CD14-positive monocyte (primary cell): ENCODE measurements around the gene CDC42BPB. TPM values are rescaled to one million over a fixed set of nuclear protein-coding genes. Genes with fewer than 3 reads are reported as not detected.

Experiments
- DNase-seq, 3 donors: peaks; one replicate each; pipeline ENCODE4 v3.0.0-alpha.2; 2011 to 2022
- H2AFZ ChIP-seq: 2 replicates; pipeline ENCODE4 v1.6.0; 2012; ENCODE audit warnings: mild to moderate bottlenecking, low read depth, low read length, inconsistent platforms; ENCODE audit not compliant: insufficient read depth, poor library complexity, severe bottlenecking
- H3K27ac ChIP-seq, 2 donors: 1 replicate in 1 of 2; 2 replicates in 1 of 2; pipeline ENCODE4 v1.5.1; 2012 to 2013; ENCODE audit warnings: low read length in 2 of 2, control low read depth in 1 of 2, inconsistent platforms in 1 of 2, low read depth in 1 of 2, mild to moderate bottlenecking in 1 of 2
- H3K27me3 ChIP-seq, 2 donors: one replicate each; pipeline versions ENCODE4 v1.6.0 to v1.6.1; 2011 to 2013; ENCODE audit warnings: low read length in 2 of 2; ENCODE audit not compliant: control insufficient read depth in 2 of 2, insufficient read depth in 2 of 2
- H3K36me3 ChIP-seq, 2 donors: replicated peaks in 1 of 2; 1 replicate in 1 of 2; 2 replicates in 1 of 2; pipeline versions ENCODE4 v1.5.1 to v1.6.1; 2012 to 2013; ENCODE audit warnings: low read length in 2 of 2, control low read depth in 1 of 2, inconsistent platforms in 1 of 2, mild to moderate bottlenecking in 1 of 2; ENCODE audit not compliant: insufficient read depth in 2 of 2, control insufficient read depth in 1 of 2
- H3K4me1 ChIP-seq, 2 donors: 1 replicate in 1 of 2; 2 replicates in 1 of 2; pipeline versions ENCODE4 v1.5.1 to v1.6.1; 2012 to 2013; ENCODE audit warnings: low read length in 2 of 2, control low read depth in 1 of 2, inconsistent platforms in 1 of 2, mild to moderate bottlenecking in 1 of 2, moderate library complexity in 1 of 2; ENCODE audit not compliant: insufficient read depth in 2 of 2, control insufficient read depth in 1 of 2
- H3K4me2 ChIP-seq: replicated peaks from 2 replicates; pipeline ENCODE3; 2012; ENCODE audit warnings: low read length, moderate library complexity, mild to moderate bottlenecking; ENCODE audit not compliant: poor library complexity, severe bottlenecking; ENCODE audit errors: extremely low read depth
- H3K4me3 ChIP-seq, 3 experiments: fragments of 200-600 bp in 1 of 3; sonication (generic) in 1 of 3; replicated peaks in 1 of 3; 1 replicate in 2 of 3; 2 replicates in 1 of 3; pipeline ENCODE4 v1.5.1; 2011 to 2013; ENCODE audit warnings: low read length in 3 of 3, mild to moderate bottlenecking in 3 of 3, control low read depth in 2 of 3, low read depth in 2 of 3, inconsistent platforms in 1 of 3, moderate library complexity in 1 of 3
- H3K79me2 ChIP-seq: 2 replicates; pipeline ENCODE4 v1.6.0; 2012; ENCODE audit warnings: mild to moderate bottlenecking, control low read depth, inconsistent platforms, low read length, moderate library complexity; ENCODE audit not compliant: insufficient read depth
- H3K9ac ChIP-seq: 2 replicates; pipeline ENCODE4 v1.6.0; 2017; ENCODE audit warnings: low read length, mild to moderate bottlenecking; ENCODE audit not compliant: insufficient read depth, poor library complexity, severe bottlenecking
- H3K9me3 ChIP-seq, 2 donors: replicated peaks in 1 of 2; 1 replicate in 1 of 2; 2 replicates in 1 of 2; pipeline versions ENCODE4 v1.5.1 to v1.6.1; 2012 to 2013; ENCODE audit warnings: low read length in 2 of 2, control low read depth in 1 of 2; ENCODE audit not compliant: control insufficient read depth in 1 of 2, insufficient read depth in 1 of 2
- H4K20me1 ChIP-seq: 2 replicates; pipeline ENCODE4 v1.6.0; 2012; ENCODE audit warnings: mild to moderate bottlenecking, low read length, control low read depth, moderate library complexity; ENCODE audit not compliant: insufficient read depth
- H3K27ac Mint-ChIP-seq, 7 donors: one replicate each; pipeline ENCODE4 v1.8.0; 2020; ENCODE audit warnings: mild to moderate bottlenecking in 7 of 7, mixed read lengths in 7 of 7, moderate library complexity in 6 of 7, inconsistent platforms in 2 of 7
- H3K27me3 Mint-ChIP-seq, 3 donors: one replicate each; pipeline ENCODE4 v1.8.0; 2021 to 2022; ENCODE audit warnings: low read depth in 3 of 3, mild to moderate bottlenecking in 3 of 3, mixed read lengths in 3 of 3, moderate library complexity in 3 of 3, inconsistent platforms in 1 of 3
- H3K36me3 Mint-ChIP-seq, 2 donors: one replicate each; pipeline ENCODE4 v1.8.0; 2020; ENCODE audit warnings: mixed read lengths in 2 of 2, inconsistent platforms in 1 of 2, mild to moderate bottlenecking in 1 of 2
- H3K4me1 Mint-ChIP-seq: one replicate; pipeline ENCODE4 v1.8.0; 2020; ENCODE audit warnings: mild to moderate bottlenecking, mixed read lengths
- H3K4me3 Mint-ChIP-seq, 2 donors: one replicate each; pipeline ENCODE4 v1.8.0; 2020; ENCODE audit warnings: mild to moderate bottlenecking in 2 of 2, mixed read lengths in 2 of 2, moderate library complexity in 1 of 2
- H3K9me3 Mint-ChIP-seq, 7 donors: one replicate each; pipeline ENCODE4 v1.8.0; 2020 to 2022; ENCODE audit warnings: mixed read lengths in 7 of 7, mild to moderate bottlenecking in 6 of 7, moderate library complexity in 6 of 7, inconsistent platforms in 2 of 7
- WGBS: methylation state at CpG from one replicate; pipeline ENCODE4 v1.1.5; 2013; ENCODE audit warnings: missing lambda C conversion rate; ENCODE audit not compliant: insufficient coverage; 5-methylcytosine and 5-hydroxymethylcytosine counted together
- intact Hi-C, 2 donors: fragments of 100-400 bp; cut with micrococcal nuclease; formaldehyde crosslinking; loops; one replicate each; pipeline versions ENCODE4 v1.15.0 to v1.15.1; 2023
- polyA plus RNA-seq, 3 donors: library from polyadenylated mRNA; depleted of rRNA in 1 of 3; unstranded in 2 of 3; stranded (reverse) in 1 of 3; fragments of 300-500 nt in 2 of 3; fragments of >200 nt in 1 of 3; fragmentation: Illumina TruSeq in 2 of 3; gene quantifications; 1 replicate in 2 of 3; 2 replicates in 1 of 3; pipeline ENCODE4 v1.2.3, GENCODE V29; 2012 to 2021
- TF ChIP-seq, protein P1 (sequence below): fragments of 200-600 bp; IDR thresholded peaks from one replicate; pipeline ENCODE4 v1.8.0; 2022; ENCODE audit warnings: antibody characterized with exemption, mild to moderate bottlenecking

CDC42BPB gene
- polyA plus RNA-seq, 3 donors = 0.25 to 19.0 (median 0.60) TPM

- no peak overlapping the region for H3K4me2 ChIP-seq
- H3K27ac ChIP-seq = no peak overlapping the region
- H4K20me1 ChIP-seq = no peaks in the 10 kb centered on the region
- DNase-seq = no peak
- no peak overlapping the region for H3K9ac ChIP-seq
- no peaks in the 10 kb centered on the region for H3K36me3 ChIP-seq
- no peak overlapping the region for H2AFZ ChIP-seq
- WGBS = no CpG with 5 or more reads among the region's 12 CpGs
- intact Hi-C loops = no loop called here
- no peaks in the 10 kb centered on the region for H3K9me3 ChIP-seq
- Mint-ChIP-seq H3K27me3 (peaks cover 26 to 38% (median 35%) of the 10 kb centered on the region in 3 donors), H3K4me3 (no peak overlapping the region), H3K27ac (no peak overlapping the region), H3K36me3 (no peaks in the 10 kb centered on the region), H3K9me3 (peaks cover 0 to 2% (median 0%) of the 10 kb centered on the region in 7 donors), H3K4me1 (peaks cover 5% of the 10 kb centered on the region)
- H3K79me2 ChIP-seq = no peaks in the 10 kb centered on the region
- H3K27me3 ChIP-seq = peaks cover under 1 to 16% of the 10 kb centered on the region in 2 donors
- TF ChIP-seq, protein P1, sequence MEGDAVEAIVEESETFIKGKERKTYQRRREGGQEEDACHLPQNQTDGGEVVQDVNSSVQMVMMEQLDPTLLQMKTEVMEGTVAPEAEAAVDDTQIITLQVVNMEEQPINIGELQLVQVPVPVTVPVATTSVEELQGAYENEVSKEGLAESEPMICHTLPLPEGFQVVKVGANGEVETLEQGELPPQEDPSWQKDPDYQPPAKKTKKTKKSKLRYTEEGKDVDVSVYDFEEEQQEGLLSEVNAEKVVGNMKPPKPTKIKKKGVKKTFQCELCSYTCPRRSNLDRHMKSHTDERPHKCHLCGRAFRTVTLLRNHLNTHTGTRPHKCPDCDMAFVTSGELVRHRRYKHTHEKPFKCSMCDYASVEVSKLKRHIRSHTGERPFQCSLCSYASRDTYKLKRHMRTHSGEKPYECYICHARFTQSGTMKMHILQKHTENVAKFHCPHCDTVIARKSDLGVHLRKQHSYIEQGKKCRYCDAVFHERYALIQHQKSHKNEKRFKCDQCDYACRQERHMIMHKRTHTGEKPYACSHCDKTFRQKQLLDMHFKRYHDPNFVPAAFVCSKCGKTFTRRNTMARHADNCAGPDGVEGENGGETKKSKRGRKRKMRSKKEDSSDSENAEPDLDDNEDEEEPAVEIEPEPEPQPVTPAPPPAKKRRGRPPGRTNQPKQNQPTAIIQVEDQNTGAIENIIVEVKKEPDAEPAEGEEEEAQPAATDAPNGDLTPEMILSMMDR = no peak
- no peak overlapping the region for H3K4me3 ChIP-seq
- H3K4me1 ChIP-seq = no peaks in the 10 kb centered on the region
Observed at GRCh38 chr14:103064978-103065377, 7.6 kb upstream of the CDC42BPB start.

- Mint-ChIP-seq H3K9me3 (peaks cover 0 to 2% (median 0%) of the 10 kb centered on the region in 7 donors), H3K4me3 (no peak overlapping the region), H3K4me1 (peaks cover 5% of the 10 kb centered on the region), H3K27me3 (peaks cover 31 to 43% (median 40%) of the 10 kb centered on the region in 3 donors), H3K36me3 (no peaks in the 10 kb centered on the region), H3K27ac (no peak overlapping the region)
- peaks cover 4 to 21% of the 10 kb centered on the region in 2 donors for H3K27me3 ChIP-seq
- H3K9ac ChIP-seq = no peak overlapping the region
- H3K79me2 ChIP-seq = no peaks in the 10 kb centered on the region
- no peak overlapping the region for H3K27ac ChIP-seq
- H3K9me3 ChIP-seq = no peaks in the 10 kb centered on the region
- H3K4me3 ChIP-seq = no peak overlapping the region
- no peak overlapping the region for H3K4me2 ChIP-seq
- no peaks in the 10 kb centered on the region for H3K4me1 ChIP-seq
- H4K20me1 ChIP-seq = no peaks in the 10 kb centered on the region
- no CpG with 5 or more reads among the region's 4 CpGs for WGBS
- H3K36me3 ChIP-seq = no peaks in the 10 kb centered on the region
- TF ChIP-seq, protein P1 = no peak
- no peak for DNase-seq
- H2AFZ ChIP-seq = no peak overlapping the region
- intact Hi-C loops = no loop called here
Observed at GRCh38 chr14:103064436-103064835, 7.1 kb upstream of the CDC42BPB start.
